ENCODE data around the gene MAS1L. TPM values are rescaled to one million over a fixed set of nuclear protein-coding genes. Genes with fewer than 3 reads are reported as not detected.

Gene MAS1L
- total RNA-seq, 1 donor from 2014 or later: not detected

DNA sequence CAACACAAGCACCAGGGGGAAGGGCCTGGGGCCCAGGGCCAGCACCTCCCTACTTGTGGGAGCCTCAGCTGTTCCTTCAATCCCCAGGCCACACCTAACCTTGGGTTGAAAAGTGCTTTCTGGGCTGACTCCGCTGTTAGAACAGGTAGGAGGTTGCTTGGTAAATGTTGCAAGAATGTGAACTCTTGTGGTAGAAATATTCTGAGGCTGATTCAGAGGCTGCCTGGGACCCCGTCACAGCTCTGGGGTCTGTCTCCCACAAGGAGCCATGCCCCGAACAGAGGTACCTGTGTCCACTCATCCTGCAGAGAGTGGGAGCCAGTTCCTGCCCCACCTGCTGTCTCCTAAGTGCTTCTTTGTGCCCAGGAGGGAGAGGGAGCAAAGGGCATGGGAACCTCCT is 14.4 kb upstream of the MAS1L start:
- no peak overlapping the region for H3K27ac Mint-ChIP-seq (ENCODE audit: unreplicated experiment)
- no peak overlapping the region for H3K4me3 Mint-ChIP-seq (ENCODE audit: unreplicated experiment)
- TF ChIP-seq, protein P1, sequence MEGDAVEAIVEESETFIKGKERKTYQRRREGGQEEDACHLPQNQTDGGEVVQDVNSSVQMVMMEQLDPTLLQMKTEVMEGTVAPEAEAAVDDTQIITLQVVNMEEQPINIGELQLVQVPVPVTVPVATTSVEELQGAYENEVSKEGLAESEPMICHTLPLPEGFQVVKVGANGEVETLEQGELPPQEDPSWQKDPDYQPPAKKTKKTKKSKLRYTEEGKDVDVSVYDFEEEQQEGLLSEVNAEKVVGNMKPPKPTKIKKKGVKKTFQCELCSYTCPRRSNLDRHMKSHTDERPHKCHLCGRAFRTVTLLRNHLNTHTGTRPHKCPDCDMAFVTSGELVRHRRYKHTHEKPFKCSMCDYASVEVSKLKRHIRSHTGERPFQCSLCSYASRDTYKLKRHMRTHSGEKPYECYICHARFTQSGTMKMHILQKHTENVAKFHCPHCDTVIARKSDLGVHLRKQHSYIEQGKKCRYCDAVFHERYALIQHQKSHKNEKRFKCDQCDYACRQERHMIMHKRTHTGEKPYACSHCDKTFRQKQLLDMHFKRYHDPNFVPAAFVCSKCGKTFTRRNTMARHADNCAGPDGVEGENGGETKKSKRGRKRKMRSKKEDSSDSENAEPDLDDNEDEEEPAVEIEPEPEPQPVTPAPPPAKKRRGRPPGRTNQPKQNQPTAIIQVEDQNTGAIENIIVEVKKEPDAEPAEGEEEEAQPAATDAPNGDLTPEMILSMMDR (IDR thresholded peaks at IDR 0.05; ENCODE audit: unreplicated experiment): no peak
- H3K27me3 Mint-ChIP-seq (ENCODE audit: unreplicated experiment): peaks cover 5% of the 10 kb centered on the region
- no peaks in the 10 kb centered on the region for H3K9me3 Mint-ChIP-seq (ENCODE audit: unreplicated experiment)
- H3K4me1 Mint-ChIP-seq (ENCODE audit: unreplicated experiment): peaks cover 4% of the 10 kb centered on the region
- no peaks in the 10 kb centered on the region for H3K36me3 Mint-ChIP-seq (ENCODE audit: low read depth, unreplicated experiment)
- DNase-seq (ENCODE audit: low spot score): no peak

DNA sequence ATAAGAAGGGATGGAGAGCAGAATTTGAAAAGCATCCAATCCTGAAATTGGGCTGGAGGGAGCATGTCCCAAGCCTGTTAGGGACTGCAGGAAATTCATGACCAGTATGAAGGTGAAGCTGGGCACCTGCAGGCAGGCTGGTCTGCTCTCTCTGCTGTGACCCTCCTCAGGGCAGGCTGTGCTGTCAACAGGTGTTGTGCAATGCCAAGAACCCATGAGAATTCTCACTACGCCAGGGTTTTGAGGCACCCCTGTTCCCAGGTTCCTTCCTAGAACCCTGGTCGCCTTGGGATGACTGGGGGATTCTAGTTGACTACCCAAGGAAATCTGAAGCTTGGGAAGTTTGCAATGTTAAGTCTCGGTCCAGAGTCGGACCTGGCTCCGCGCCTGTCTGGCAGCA is 13.3 kb upstream of the MAS1L start:
- TF ChIP-seq, protein P1 (IDR thresholded peaks at IDR 0.05; ENCODE audit: unreplicated experiment): no peak
- Mint-ChIP-seq H3K27ac (ENCODE audit: unreplicated experiment) (no peak overlapping the region), H3K36me3 (ENCODE audit: low read depth, unreplicated experiment) (no peaks in the 10 kb centered on the region), H3K27me3 (ENCODE audit: unreplicated experiment) (peaks cover 5% of the 10 kb centered on the region), H3K4me3 (ENCODE audit: unreplicated experiment) (no peak overlapping the region), H3K9me3 (ENCODE audit: unreplicated experiment) (no peaks in the 10 kb centered on the region), H3K4me1 (ENCODE audit: unreplicated experiment) (peaks cover 4% of the 10 kb centered on the region)
- no peak for DNase-seq (ENCODE audit: low spot score)

DNA sequence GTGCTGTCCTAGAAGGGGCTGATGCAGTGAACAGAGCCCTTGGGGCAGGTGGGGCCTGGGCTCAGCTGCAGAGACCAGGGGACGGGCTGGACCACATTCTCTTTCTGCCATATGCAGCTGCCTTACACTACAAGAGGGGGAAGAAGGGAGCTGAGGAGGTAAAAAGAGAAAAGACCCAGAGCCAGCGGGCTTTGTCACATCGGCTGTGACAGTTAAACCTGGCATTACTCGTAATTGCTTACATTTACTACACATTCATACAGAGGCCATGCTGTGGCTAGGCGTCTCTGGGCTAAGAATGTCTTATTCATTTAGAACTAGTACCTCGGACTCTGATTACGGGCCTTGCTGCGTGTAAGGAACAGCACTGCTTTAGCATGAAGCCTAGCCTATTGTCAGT is 12.8 kb upstream of the MAS1L start:
- no peak for DNase-seq (ENCODE audit: low spot score)

DNA sequence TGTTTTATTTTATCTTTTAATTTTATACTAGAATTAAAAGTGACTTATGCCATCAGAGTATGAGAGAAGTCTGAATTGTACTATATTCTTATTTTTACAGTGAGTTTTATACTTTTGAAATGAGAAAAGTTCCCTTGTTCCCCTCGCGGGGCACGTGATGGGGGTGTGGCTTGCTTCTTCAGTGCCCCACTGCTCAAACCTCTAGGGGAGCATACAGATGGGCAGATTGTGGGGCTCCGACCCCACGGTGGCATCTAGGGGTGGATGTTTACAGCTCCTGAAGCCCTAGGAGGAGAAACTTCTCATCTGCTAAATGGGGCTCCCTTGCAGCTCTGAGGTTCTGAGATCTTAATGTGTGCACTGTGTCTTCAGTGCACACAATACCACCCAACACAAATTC is 11.9 kb upstream of the MAS1L start:
- TF ChIP-seq, protein P1 (IDR thresholded peaks at IDR 0.05; ENCODE audit: unreplicated experiment): no peak
- H3K4me1 Mint-ChIP-seq (ENCODE audit: unreplicated experiment): peaks cover 4% of the 10 kb centered on the region
- no peak for DNase-seq (ENCODE audit: low spot score)

More for the DNA sequence above, 12.8 kb upstream of the MAS1L start:
- Mint-ChIP-seq H3K27me3 (ENCODE audit: unreplicated experiment) (peaks cover 5% of the 10 kb centered on the region), H3K4me1 (ENCODE audit: unreplicated experiment) (peaks cover 4% of the 10 kb centered on the region), H3K4me3 (ENCODE audit: unreplicated experiment) (no peak overlapping the region), H3K36me3 (ENCODE audit: low read depth, unreplicated experiment) (no peaks in the 10 kb centered on the region), H3K9me3 (ENCODE audit: unreplicated experiment) (no peaks in the 10 kb centered on the region), H3K27ac (ENCODE audit: unreplicated experiment) (no peak overlapping the region)
- TF ChIP-seq, protein P1 (IDR thresholded peaks at IDR 0.05; ENCODE audit: unreplicated experiment): no peak

DNA sequence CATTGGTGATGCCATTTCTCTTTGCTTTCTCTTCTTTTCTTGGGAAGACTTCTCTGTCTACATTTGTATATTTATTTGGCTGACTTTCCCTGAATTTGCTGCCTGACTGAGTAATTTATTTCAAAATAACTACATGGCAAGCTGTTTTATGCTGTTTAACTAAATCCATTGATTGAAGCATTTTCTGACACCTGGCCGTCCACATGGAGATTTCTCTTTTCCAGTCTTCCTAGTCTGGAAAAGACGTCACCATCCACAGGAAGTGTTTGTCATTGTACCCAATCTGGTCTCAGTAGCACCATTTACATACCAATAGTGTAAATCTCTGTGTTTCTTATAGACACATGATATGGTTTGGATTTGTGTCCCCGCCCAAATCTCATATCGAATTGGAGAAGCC is 9.2 kb upstream of the MAS1L start:
- no peaks in the 10 kb centered on the region for H3K27me3 Mint-ChIP-seq (ENCODE audit: unreplicated experiment)
- no peaks in the 10 kb centered on the region for H3K9me3 Mint-ChIP-seq (ENCODE audit: unreplicated experiment)
- H3K4me3 Mint-ChIP-seq (ENCODE audit: unreplicated experiment): no peak overlapping the region
- no peaks in the 10 kb centered on the region for H3K36me3 Mint-ChIP-seq (ENCODE audit: low read depth, unreplicated experiment)
- H3K27ac Mint-ChIP-seq (ENCODE audit: unreplicated experiment): no peak overlapping the region
- peaks cover 5% of the 10 kb centered on the region for H3K4me1 Mint-ChIP-seq (ENCODE audit: unreplicated experiment)
- TF ChIP-seq, protein P1 (IDR thresholded peaks at IDR 0.05; ENCODE audit: unreplicated experiment): no peak
- DNase-seq (ENCODE audit: low spot score): no peak

More for the DNA sequence above, 11.9 kb upstream of the MAS1L start:
- H3K27ac Mint-ChIP-seq (ENCODE audit: unreplicated experiment): no peak overlapping the region
- no peaks in the 10 kb centered on the region for H3K9me3 Mint-ChIP-seq (ENCODE audit: unreplicated experiment)
- peaks cover 2% of the 10 kb centered on the region for H3K27me3 Mint-ChIP-seq (ENCODE audit: unreplicated experiment)
- no peaks in the 10 kb centered on the region for H3K36me3 Mint-ChIP-seq (ENCODE audit: low read depth, unreplicated experiment)
- no peak overlapping the region for H3K4me3 Mint-ChIP-seq (ENCODE audit: unreplicated experiment)

Measured in endothelial cell (in vitro differentiated cells).